ENCODE data around the gene ARPC5.

ARPC5 gene

DNA sequence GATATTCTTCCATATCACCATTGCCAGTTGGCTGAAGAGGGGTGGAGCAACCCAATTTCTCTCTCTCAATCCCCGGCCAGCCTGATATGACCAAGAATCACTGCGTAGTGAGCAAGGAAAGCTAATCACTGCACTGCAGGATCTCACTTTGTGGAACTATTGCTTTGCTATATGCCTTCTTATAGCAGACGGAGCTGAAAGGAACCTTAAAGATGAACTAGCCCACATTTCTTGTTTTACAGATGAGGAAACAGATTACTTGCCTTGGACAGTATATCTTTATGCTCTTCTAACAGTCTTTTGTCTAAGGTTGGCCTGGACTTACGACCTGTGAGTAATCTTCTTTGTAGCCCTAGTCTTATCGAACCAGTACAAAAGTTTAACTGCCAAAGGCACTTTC lies 9.9 kb upstream of the ARPC5 start:
- no peaks in the 10 kb centered on the region for H3K27me3 ChIP-seq (ENCODE audit: insufficient read depth, low read length)
- no peaks in the 10 kb centered on the region for H3K9me2 ChIP-seq (ENCODE audit: low read depth, low read length)
- no peaks in the 10 kb centered on the region for H3K9me3 ChIP-seq (ENCODE audit: low read length)
- H4K20me1 ChIP-seq (ENCODE audit: insufficient read depth, low read length): no peaks in the 10 kb centered on the region
- H3K9ac ChIP-seq (ENCODE audit: low read length): no peak overlapping the region
- no peaks in the 10 kb centered on the region for H3K4me1 ChIP-seq (ENCODE audit: insufficient read depth, low read length, severe bottlenecking)
- TF ChIP-seq EZH2 (IDR thresholded peaks at IDR 0.05; ENCODE audit: borderline replicate concordance, low read length): no peak
- TF ChIP-seq, protein P1, sequence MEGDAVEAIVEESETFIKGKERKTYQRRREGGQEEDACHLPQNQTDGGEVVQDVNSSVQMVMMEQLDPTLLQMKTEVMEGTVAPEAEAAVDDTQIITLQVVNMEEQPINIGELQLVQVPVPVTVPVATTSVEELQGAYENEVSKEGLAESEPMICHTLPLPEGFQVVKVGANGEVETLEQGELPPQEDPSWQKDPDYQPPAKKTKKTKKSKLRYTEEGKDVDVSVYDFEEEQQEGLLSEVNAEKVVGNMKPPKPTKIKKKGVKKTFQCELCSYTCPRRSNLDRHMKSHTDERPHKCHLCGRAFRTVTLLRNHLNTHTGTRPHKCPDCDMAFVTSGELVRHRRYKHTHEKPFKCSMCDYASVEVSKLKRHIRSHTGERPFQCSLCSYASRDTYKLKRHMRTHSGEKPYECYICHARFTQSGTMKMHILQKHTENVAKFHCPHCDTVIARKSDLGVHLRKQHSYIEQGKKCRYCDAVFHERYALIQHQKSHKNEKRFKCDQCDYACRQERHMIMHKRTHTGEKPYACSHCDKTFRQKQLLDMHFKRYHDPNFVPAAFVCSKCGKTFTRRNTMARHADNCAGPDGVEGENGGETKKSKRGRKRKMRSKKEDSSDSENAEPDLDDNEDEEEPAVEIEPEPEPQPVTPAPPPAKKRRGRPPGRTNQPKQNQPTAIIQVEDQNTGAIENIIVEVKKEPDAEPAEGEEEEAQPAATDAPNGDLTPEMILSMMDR (IDR thresholded peaks at IDR 0.05; ENCODE audit: low read length): no peak
- no peak overlapping the region for H2AFZ ChIP-seq (ENCODE audit: low read length)
- H3K4me3 ChIP-seq (ENCODE audit: low read depth, low read length, poor library complexity, severe bottlenecking): no peak overlapping the region
- no peak overlapping the region for H3K4me2 ChIP-seq (ENCODE audit: low read length)
- H3K27ac ChIP-seq (ENCODE audit: low read depth, low read length, poor library complexity, severe bottlenecking): no peak overlapping the region
- H3K36me3 ChIP-seq (ENCODE audit: insufficient read depth, low read length): no peaks in the 10 kb centered on the region
- H3K79me2 ChIP-seq (ENCODE audit: insufficient read depth, low read length): no peaks in the 10 kb centered on the region
- no peaks in the 10 kb centered on the region for H3F3A ChIP-seq (ENCODE audit: insufficient read depth, low read length)

DNA sequence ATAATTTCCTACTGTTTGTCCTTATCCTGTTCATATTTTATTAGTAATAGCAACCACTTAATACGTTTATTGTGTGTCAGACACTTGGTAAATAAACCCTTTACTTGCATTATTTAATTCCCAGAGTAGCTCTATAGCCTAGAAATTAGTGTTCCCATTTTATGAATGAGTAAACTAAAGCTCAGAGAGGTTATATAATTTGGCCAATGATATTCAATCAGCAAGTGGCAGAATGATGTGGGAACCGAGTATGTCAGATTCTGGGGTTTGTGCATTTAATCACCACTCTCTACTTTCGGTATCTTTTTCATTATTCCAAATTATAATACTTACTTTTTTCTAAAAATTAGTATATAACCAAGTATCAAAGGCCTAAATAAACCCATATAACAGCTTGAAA lies 6.6 kb upstream of the ARPC5 start:
- Histone ChIP-seq H3K36me3 (ENCODE audit: insufficient read depth, low read length) (no peaks in the 10 kb centered on the region), H3K9ac (ENCODE audit: low read length) (no peak overlapping the region), H4K20me1 (ENCODE audit: insufficient read depth, low read length) (no peaks in the 10 kb centered on the region), H3K4me1 (ENCODE audit: insufficient read depth, low read length, severe bottlenecking) (no peaks in the 10 kb centered on the region), H3K79me2 (ENCODE audit: insufficient read depth, low read length) (no peaks in the 10 kb centered on the region), H3K4me3 (ENCODE audit: low read depth, low read length, poor library complexity, severe bottlenecking) (no peak overlapping the region), H3K9me2 (ENCODE audit: low read depth, low read length) (no peaks in the 10 kb centered on the region), H3F3A (ENCODE audit: insufficient read depth, low read length) (no peaks in the 10 kb centered on the region), H3K9me3 (ENCODE audit: low read length) (no peaks in the 10 kb centered on the region), H3K27ac (ENCODE audit: low read depth, low read length, poor library complexity, severe bottlenecking) (no peak overlapping the region), H3K4me2 (ENCODE audit: low read length) (no peak overlapping the region), H2AFZ (ENCODE audit: low read length) (no peak overlapping the region), H3K27me3 (ENCODE audit: insufficient read depth, low read length) (no peaks in the 10 kb centered on the region)
- no peak for TF ChIP-seq EZH2 (IDR thresholded peaks at IDR 0.05; ENCODE audit: borderline replicate concordance, low read length)
- TF ChIP-seq, protein P1 (IDR thresholded peaks at IDR 0.05; ENCODE audit: low read length): no peak

DNA sequence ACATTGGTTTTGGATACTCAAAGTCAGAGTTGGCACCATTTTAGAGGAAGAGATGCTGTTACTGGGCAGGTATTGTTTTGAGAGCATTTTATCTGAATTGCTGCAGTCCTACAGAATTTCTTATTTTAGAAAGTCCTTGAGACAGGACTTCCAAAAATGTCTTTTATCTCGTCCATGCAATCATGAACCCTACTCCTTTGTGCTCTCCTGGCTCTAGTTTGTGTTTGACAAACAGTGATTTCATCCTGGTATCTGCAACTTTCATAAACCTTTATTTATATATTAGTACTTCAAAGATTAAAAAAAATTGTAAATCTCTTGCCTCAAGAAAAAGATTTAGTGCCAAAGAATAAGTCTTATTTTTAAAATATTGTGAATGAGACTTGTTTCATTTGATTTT lies 4.6 kb upstream of the ARPC5 start:
- no peaks in the 10 kb centered on the region for H3K9me2 ChIP-seq (ENCODE audit: low read depth, low read length)
- H3K79me2 ChIP-seq (ENCODE audit: insufficient read depth, low read length): no peaks in the 10 kb centered on the region; the same call in 1 of the 2 replicates
- H3K27ac ChIP-seq (ENCODE audit: low read depth, low read length, poor library complexity, severe bottlenecking): no peak overlapping the region
- no peaks in the 10 kb centered on the region for H3F3A ChIP-seq (ENCODE audit: insufficient read depth, low read length)
- no peaks in the 10 kb centered on the region for H3K9me3 ChIP-seq (ENCODE audit: low read length)
- no peak overlapping the region for H3K4me3 ChIP-seq (ENCODE audit: low read depth, low read length, poor library complexity, severe bottlenecking)
- H2AFZ ChIP-seq (ENCODE audit: low read length): no peak overlapping the region
- no peak overlapping the region for H3K4me2 ChIP-seq (ENCODE audit: low read length)
- no peak overlapping the region for H3K9ac ChIP-seq (ENCODE audit: low read length)
- peaks cover 6% of the 10 kb centered on the region for H3K4me1 ChIP-seq (ENCODE audit: insufficient read depth, low read length, severe bottlenecking)
- H3K27me3 ChIP-seq (ENCODE audit: insufficient read depth, low read length): no peaks in the 10 kb centered on the region
- H3K36me3 ChIP-seq (ENCODE audit: insufficient read depth, low read length): no peaks in the 10 kb centered on the region
- H4K20me1 ChIP-seq (ENCODE audit: insufficient read depth, low read length): no peaks in the 10 kb centered on the region
- TF ChIP-seq EZH2 (IDR thresholded peaks at IDR 0.05; ENCODE audit: borderline replicate concordance, low read length): no peak
- TF ChIP-seq, protein P1 (IDR thresholded peaks at IDR 0.05; ENCODE audit: low read length): no peak

All from OCI-LY1 (cell line).